Caco-2 (cell line): Measurements from ENCODE around the gene GNG7. TPM values are rescaled to one million over a fixed set of nuclear protein-coding genes. Genes with fewer than 3 reads are reported as not detected.
A peak's percentile ranks its signal among the peaks of the same experiment; 100 is the strongest.

Experiments
- BruUV-seq: library from RNA; stranded (reverse); fragments of 400-500 nt; replicated peaks from 2 replicates; lab custom pipeline; 2021; lab: Mats Ljungman, UMichigan
- CTCF ChIA-PET: fragments of 300-600 bp; sonication (Branson Sonifier 250); formaldehyde crosslinking; loops from one replicate; lab custom pipeline; 2022; ENCODE audit warnings: antibody characterized with exemption; lab: Charles Lee
- POLR2A ChIA-PET: fragments of 300-600 bp; sonication (Branson Sonifier 250); formaldehyde crosslinking; loops from one replicate; lab custom pipeline; 2022; ENCODE audit warnings: antibody characterized with exemption; lab: Charles Lee
- DNase-seq, 2 experiments: peaks; one replicate each; pipeline versions ENCODE4 v3.0.0 to v3.0.0-alpha.2; 2020 to 2022
- H3K27me3 ChIP-seq: replicated peaks from 2 replicates; pipeline ENCODE4 v1.6.0; 2011; ENCODE audit warnings: low read length; ENCODE audit not compliant: control insufficient read depth, insufficient read depth
- H3K36me3 ChIP-seq: 2 replicates; pipeline ENCODE4 v1.5.1; 2011; ENCODE audit warnings: low read length; ENCODE audit not compliant: control insufficient read depth, insufficient read depth
- H3K4me1 ChIP-seq: fragments of 250-450 bp; sonication (Bioruptor Pico); 2 replicates; pipeline ENCODE4 v1.5.1; 2020; ENCODE audit warnings: mild to moderate bottlenecking
- H3K4me3 ChIP-seq: 2 replicates; pipeline ENCODE4 v1.5.1; 2011; ENCODE audit warnings: low read depth, mild to moderate bottlenecking, control low read depth, low read length
- H3K9me3 ChIP-seq: fragments of 250-450 bp; sonication (Bioruptor Pico); 2 replicates; pipeline ENCODE4 v1.5.1; 2020; ENCODE audit warnings: mild to moderate bottlenecking, moderate library complexity
- H3K27ac Mint-ChIP-seq: one replicate; pipeline ENCODE4 v1.8.0; 2022; ENCODE audit warnings: mixed read lengths; ENCODE audit not compliant: unreplicated experiment
- H3K27me3 Mint-ChIP-seq: one replicate; pipeline ENCODE4 v1.8.0; 2022; ENCODE audit warnings: mixed read lengths; ENCODE audit not compliant: insufficient read depth, unreplicated experiment
- H3K36me3 Mint-ChIP-seq: one replicate; pipeline ENCODE4 v1.8.0; 2022; ENCODE audit warnings: mild to moderate bottlenecking, mixed read lengths; ENCODE audit not compliant: insufficient read depth, unreplicated experiment
- H3K4me1 Mint-ChIP-seq: one replicate; pipeline ENCODE4 v1.8.0; 2022; ENCODE audit warnings: low read depth, mixed read lengths; ENCODE audit not compliant: unreplicated experiment
- H3K4me3 Mint-ChIP-seq: one replicate; pipeline ENCODE4 v1.8.0; 2022; ENCODE audit warnings: mild to moderate bottlenecking, moderate library complexity, mixed read lengths; ENCODE audit not compliant: unreplicated experiment
- H3K9me3 Mint-ChIP-seq: one replicate; pipeline ENCODE4 v1.8.0; 2022; ENCODE audit warnings: mixed read lengths; ENCODE audit not compliant: unreplicated experiment
- CTCF ChIP-seq, 2 experiments: fragments of 200-600 bp in 1 of 2; IDR thresholded peaks; 1 replicate in 1 of 2; 2 replicates in 1 of 2; pipeline versions ENCODE4 v1.5.1 to v1.8.0; 2011 to 2022; ENCODE audit warnings: antibody characterized with exemption in 1 of 2, control low read depth in 1 of 2, inconsistent platforms in 1 of 2, low read depth in 1 of 2, low read length in 1 of 2, mild to moderate bottlenecking in 1 of 2, moderate library complexity in 1 of 2; ENCODE audit not compliant: insufficient read depth in 1 of 2, severe bottlenecking in 1 of 2, unreplicated experiment in 1 of 2
- intact Hi-C: fragments of 100-400 bp; cut with micrococcal nuclease; formaldehyde crosslinking; loops from one replicate; pipeline ENCODE4 v1.10.0; 2022; ENCODE audit not compliant: unreplicated experiment
- total RNA-seq: library from RNA; stranded (reverse); gene quantifications from 2 replicates; pipeline ENCODE4 v1.2.3, GENCODE V29; 2022

GNG7 gene
- total RNA-seq, 1 experiment from 2014 or later = 0.43 TPM

GRCh38 chr19:2638417-2638940 is 64.0 kb downstream of the GNG7 start:
- H3K9me3 Mint-ChIP-seq = no peaks in the 10 kb centered on the region
- no peaks in the 10 kb centered on the region for H3K36me3 ChIP-seq
- no peak overlapping the region for H3K4me3 ChIP-seq
- H3K4me1 ChIP-seq = peaks cover 5% of the 10 kb centered on the region; the same call in 1 of the 2 replicates
- ChIA-PET POLR2A (no interaction called here), CTCF (interaction anchor here (0.6 kb wide), 1 partner anchor 60 kb away, joined by 3 read pairs; no protein-coding TSS in a partner anchor)
- H3K27ac Mint-ChIP-seq = no peak overlapping the region
- no peaks in the 10 kb centered on the region for H3K9me3 ChIP-seq
- no peaks in the 10 kb centered on the region; the same call in 1 of the 2 replicates for H3K27me3 ChIP-seq
- no peak overlapping the region for H3K4me3 Mint-ChIP-seq
- H3K4me1 Mint-ChIP-seq = peaks cover 4% of the 10 kb centered on the region
- BruUV-seq = no TSS peak
- H3K36me3 Mint-ChIP-seq = no peaks in the 10 kb centered on the region
- no peak for TF ChIP-seq CTCF (IDR thresholded peaks at IDR 0.05; ENCODE audit: insufficient read depth in 1 of 2, low read depth in 1 of 2, low read length in 1 of 2, severe bottlenecking in 1 of 2, unreplicated experiment in 1 of 2)
- peaks cover 11% of the 10 kb centered on the region for H3K27me3 Mint-ChIP-seq
- intact Hi-C loops = no loop called here
- no peak for DNase-seq

- H3K4me3 ChIP-seq = peak overlapping the region; percentile 21
Measured at GRCh38 chr19:2636897-2637683, 65.4 kb downstream of the GNG7 start.

More at GRCh38 chr19:2636897-2637683, 65.4 kb downstream of the GNG7 start:
- H3K4me1 ChIP-seq = peaks cover 5% of the 10 kb centered on the region; the same call in 1 of the 2 replicates
- peak in 1 of 2 experiments; percentile 71 for DNase-seq
- H3K4me1 Mint-ChIP-seq = peaks cover 4% of the 10 kb centered on the region
- CTCF ChIA-PET = interaction anchor here (0.6 to 1.9 kb wide), 16 partner anchors 9 to 1586 kb away, joined by 3 to 8 read pairs (median 4); partner anchors contain the start of genes GADD45B and LMNB2
- no peaks in the 10 kb centered on the region for H3K36me3 Mint-ChIP-seq
- no TSS peak for BruUV-seq
- peak; percentile 79 to 88 for TF ChIP-seq CTCF (IDR thresholded peaks at IDR 0.05; ENCODE audit: insufficient read depth in 1 of 2, low read depth in 1 of 2, low read length in 1 of 2, severe bottlenecking in 1 of 2, unreplicated experiment in 1 of 2)
- no peaks in the 10 kb centered on the region for H3K36me3 ChIP-seq
- no peaks in the 10 kb centered on the region for H3K9me3 ChIP-seq
- no peaks in the 10 kb centered on the region for H3K9me3 Mint-ChIP-seq
- intact Hi-C loops = no loop called here
- H3K27me3 Mint-ChIP-seq = peaks cover 11% of the 10 kb centered on the region
- peak overlapping the region; percentile 46 for H3K4me3 Mint-ChIP-seq
- POLR2A ChIA-PET = interaction anchor here (0.5 to 1.7 kb wide), 2 partner anchors 161 to 342 kb away, joined by 4 to 5 read pairs; partner anchors contain the start of gene GADD45B
- no peaks in the 10 kb centered on the region for H3K27me3 ChIP-seq
- no peak overlapping the region for H3K27ac Mint-ChIP-seq
